Caco-2 (cell line): ENCODE data around the gene SNX33. TPM values are rescaled to one million over a fixed set of nuclear protein-coding genes. Genes with fewer than 3 reads are reported as not detected.

Source experiments
- BruUV-seq: library from RNA; stranded (reverse); fragments of 400-500 nt; replicated peaks from 2 replicates; lab custom pipeline; 2021; lab: Mats Ljungman, UMichigan
- CTCF ChIA-PET: fragments of 300-600 bp; sonication (Branson Sonifier 250); formaldehyde crosslinking; loops from one replicate; lab custom pipeline; 2022; ENCODE audit warnings: antibody characterized with exemption; lab: Charles Lee
- POLR2A ChIA-PET: fragments of 300-600 bp; sonication (Branson Sonifier 250); formaldehyde crosslinking; loops from one replicate; lab custom pipeline; 2022; ENCODE audit warnings: antibody characterized with exemption; lab: Charles Lee
- DNase-seq, 2 experiments: peaks; one replicate each; pipeline versions ENCODE4 v3.0.0 to v3.0.0-alpha.2; 2020 to 2022
- H3K27me3 ChIP-seq: replicated peaks from 2 replicates; pipeline ENCODE4 v1.6.0; 2011; ENCODE audit warnings: low read length; ENCODE audit not compliant: control insufficient read depth, insufficient read depth
- H3K36me3 ChIP-seq: 2 replicates; pipeline ENCODE4 v1.5.1; 2011; ENCODE audit warnings: low read length; ENCODE audit not compliant: control insufficient read depth, insufficient read depth
- H3K4me1 ChIP-seq: fragments of 250-450 bp; sonication (Bioruptor Pico); 2 replicates; pipeline ENCODE4 v1.5.1; 2020; ENCODE audit warnings: mild to moderate bottlenecking
- H3K4me3 ChIP-seq: 2 replicates; pipeline ENCODE4 v1.5.1; 2011; ENCODE audit warnings: low read depth, mild to moderate bottlenecking, control low read depth, low read length
- H3K9me3 ChIP-seq: fragments of 250-450 bp; sonication (Bioruptor Pico); 2 replicates; pipeline ENCODE4 v1.5.1; 2020; ENCODE audit warnings: mild to moderate bottlenecking, moderate library complexity
- H3K27ac Mint-ChIP-seq: one replicate; pipeline ENCODE4 v1.8.0; 2022; ENCODE audit warnings: mixed read lengths; ENCODE audit not compliant: unreplicated experiment
- H3K27me3 Mint-ChIP-seq: one replicate; pipeline ENCODE4 v1.8.0; 2022; ENCODE audit warnings: mixed read lengths; ENCODE audit not compliant: insufficient read depth, unreplicated experiment
- H3K36me3 Mint-ChIP-seq: one replicate; pipeline ENCODE4 v1.8.0; 2022; ENCODE audit warnings: mild to moderate bottlenecking, mixed read lengths; ENCODE audit not compliant: insufficient read depth, unreplicated experiment
- H3K4me1 Mint-ChIP-seq: one replicate; pipeline ENCODE4 v1.8.0; 2022; ENCODE audit warnings: low read depth, mixed read lengths; ENCODE audit not compliant: unreplicated experiment
- H3K4me3 Mint-ChIP-seq: one replicate; pipeline ENCODE4 v1.8.0; 2022; ENCODE audit warnings: mild to moderate bottlenecking, moderate library complexity, mixed read lengths; ENCODE audit not compliant: unreplicated experiment
- H3K9me3 Mint-ChIP-seq: one replicate; pipeline ENCODE4 v1.8.0; 2022; ENCODE audit warnings: mixed read lengths; ENCODE audit not compliant: unreplicated experiment
- CTCF ChIP-seq, 2 experiments: fragments of 200-600 bp in 1 of 2; IDR thresholded peaks; 1 replicate in 1 of 2; 2 replicates in 1 of 2; pipeline versions ENCODE4 v1.5.1 to v1.8.0; 2011 to 2022; ENCODE audit warnings: antibody characterized with exemption in 1 of 2, control low read depth in 1 of 2, inconsistent platforms in 1 of 2, low read depth in 1 of 2, low read length in 1 of 2, mild to moderate bottlenecking in 1 of 2, moderate library complexity in 1 of 2; ENCODE audit not compliant: insufficient read depth in 1 of 2, severe bottlenecking in 1 of 2, unreplicated experiment in 1 of 2
- intact Hi-C: fragments of 100-400 bp; cut with micrococcal nuclease; formaldehyde crosslinking; loops from one replicate; pipeline ENCODE4 v1.10.0; 2022; ENCODE audit not compliant: unreplicated experiment
- total RNA-seq: library from RNA; stranded (reverse); gene quantifications from 2 replicates; pipeline ENCODE4 v1.2.3, GENCODE V29; 2022

SNX33 gene
- total RNA-seq, 1 experiment from 2014 or later = 19.4 TPM

GRCh38 chr15:75650908-75651809, 3.4 kb downstream of the SNX33 start:
- CTCF ChIA-PET = interaction anchor here (0.8 kb wide), 1 partner anchor 11 kb away, joined by 3 read pairs; the partner anchor contains the start of gene IMP3
- H3K36me3 Mint-ChIP-seq = peaks cover 23% of the 10 kb centered on the region
- intact Hi-C loops = no loop called here
- peak overlapping the region; percentile 75 for H3K4me3 Mint-ChIP-seq
- H3K4me1 ChIP-seq = peaks cover 47% of the 10 kb centered on the region
- H3K36me3 ChIP-seq = peaks cover 1% of the 10 kb centered on the region; the same call in 1 of the 2 replicates
- H3K4me1 Mint-ChIP-seq = peaks cover 37% of the 10 kb centered on the region
- no peak overlapping the region for H3K4me3 ChIP-seq
- H3K27me3 ChIP-seq = no peaks in the 10 kb centered on the region
- no peak for DNase-seq
- TF ChIP-seq CTCF (IDR thresholded peaks at IDR 0.05; ENCODE audit: insufficient read depth in 1 of 2, low read depth in 1 of 2, low read length in 1 of 2, severe bottlenecking in 1 of 2, unreplicated experiment in 1 of 2) = no peak
- BruUV-seq = no TSS peak
- H3K27ac Mint-ChIP-seq = peak overlapping the region; percentile 51
- no peaks in the 10 kb centered on the region for H3K9me3 Mint-ChIP-seq
- H3K27me3 Mint-ChIP-seq = no peaks in the 10 kb centered on the region
- H3K9me3 ChIP-seq = no peaks in the 10 kb centered on the region
- POLR2A ChIA-PET = interaction anchor here (0.7 to 0.8 kb wide), 2 partner anchors 11 to 21 kb away, joined by 3 to 4 read pairs; partner anchors contain the start of gene IMP3

GRCh38 chr15:75651810-75652543, 4.3 kb downstream of the SNX33 start:
- Histone ChIP-seq H3K4me3 (no peak overlapping the region), H3K27me3 (no peaks in the 10 kb centered on the region), H3K9me3 (no peaks in the 10 kb centered on the region), H3K4me1 (peaks cover 46% of the 10 kb centered on the region), H3K36me3 (peaks cover 4% of the 10 kb centered on the region)
- Mint-ChIP-seq H3K9me3 (no peaks in the 10 kb centered on the region), H3K27ac (peak overlapping the region; percentile 51), H3K4me1 (peaks cover 36% of the 10 kb centered on the region), H3K36me3 (peaks cover 23% of the 10 kb centered on the region), H3K4me3 (peak overlapping the region; percentile 36), H3K27me3 (no peaks in the 10 kb centered on the region)
- CTCF ChIA-PET = interaction anchor here (0.6 to 0.8 kb wide), 2 partner anchors 9 to 12 kb away, joined by 3 to 7 read pairs; partner anchors contain the start of gene IMP3
- DNase-seq = no peak
- no peak for TF ChIP-seq CTCF (IDR thresholded peaks at IDR 0.05; ENCODE audit: insufficient read depth in 1 of 2, low read depth in 1 of 2, low read length in 1 of 2, severe bottlenecking in 1 of 2, unreplicated experiment in 1 of 2)
- no TSS peak for BruUV-seq
- POLR2A ChIA-PET = interaction anchor here (0.6 to 0.7 kb wide), 2 partner anchors 12 to 20 kb away, joined by 3 to 4 read pairs; partner anchors contain the start of gene IMP3
- intact Hi-C loops = no loop called here

GRCh38 chr15:75653347-75653913, 5.7 kb downstream of the SNX33 start:
- ChIA-PET CTCF (no interaction called here), POLR2A (interaction anchor here (1.1 kb wide), 1 partner anchor 14 kb away, joined by 3 read pairs; the partner anchor contains the start of gene IMP3)
- no peak overlapping the region for H3K27ac Mint-ChIP-seq
- no peaks in the 10 kb centered on the region for H3K27me3 Mint-ChIP-seq
- Histone ChIP-seq H3K9me3 (no peaks in the 10 kb centered on the region), H3K4me3 (no peak overlapping the region), H3K27me3 (no peaks in the 10 kb centered on the region), H3K36me3 (peaks cover 4% of the 10 kb centered on the region), H3K4me1 (peaks cover 46% of the 10 kb centered on the region)
- H3K4me3 Mint-ChIP-seq = no peak overlapping the region
- peaks cover 40% of the 10 kb centered on the region for H3K4me1 Mint-ChIP-seq
- TF ChIP-seq CTCF (IDR thresholded peaks at IDR 0.05; ENCODE audit: insufficient read depth in 1 of 2, low read depth in 1 of 2, low read length in 1 of 2, severe bottlenecking in 1 of 2, unreplicated experiment in 1 of 2) = no peak
- DNase-seq = no peak
- H3K9me3 Mint-ChIP-seq = no peaks in the 10 kb centered on the region
- intact Hi-C loops = no loop called here
- BruUV-seq = no TSS peak
- peaks cover 23% of the 10 kb centered on the region for H3K36me3 Mint-ChIP-seq
